HG02981 (cell line): ENCODE results near the gene TMEM41B.
A peak's percentile ranks its signal among the peaks of the same experiment; 100 is the strongest.
"Not testable (repeated sequence)": the region's sequence is repeated elsewhere in the genome, so short reads cannot be mapped to it uniquely, and the experiment has no call there.

ENCODE experiments used
- ATAC-seq: cut with Tn5 transposase; IDR thresholded peaks from one replicate; pipeline ENCODE4 v1.9.1; 2021; ENCODE audit warnings: mild to moderate bottlenecking, moderate library complexity; ENCODE audit not compliant: unreplicated experiment

TMEM41B gene

GRCh38 chr11:9314291-9315077, at the start of gene TMEM41B:
Gene TMEM41B, minus strand, starts transcription at chr11:9314593. Its CDS starts 152 bp downstream, at chr11:9314441.
- peak; percentile 96 for ATAC-seq

GRCh38 chr11:9362393-9362863, 48.0 kb upstream of the TMEM41B start:
- ATAC-seq: no peak

GRCh38 chr11:9360862-9361622, 46.6 kb upstream of the TMEM41B start:
- not testable (repeated sequence) for ATAC-seq

- no peak for ATAC-seq
These were observed 42.6 kb upstream of the TMEM41B start for GRCh38 chr11:9357041-9357440.

GRCh38 chr11:9351321-9351881, 37.0 kb upstream of the TMEM41B start:
- ATAC-seq: no peak

- not testable (repeated sequence) for ATAC-seq
These were observed 33.4 kb upstream of the TMEM41B start for GRCh38 chr11:9347779-9348178.

GRCh38 chr11:9347100-9347499, 32.7 kb upstream of the TMEM41B start:
- ATAC-seq: no peak

GRCh38 chr11:9344061-9344680, 29.8 kb upstream of the TMEM41B start:
- no peak for ATAC-seq

GRCh38 chr11:9341638-9342178, 27.3 kb upstream of the TMEM41B start:
- no peak for ATAC-seq

GRCh38 chr11:9332655-9333054, 18.3 kb upstream of the TMEM41B start:
- ATAC-seq: no peak

- no peak for ATAC-seq
These were observed 16.3 kb upstream of the TMEM41B start for GRCh38 chr11:9330387-9331384.

- ATAC-seq: no peak
These were observed 5.7 kb upstream of the TMEM41B start for GRCh38 chr11:9320047-9320446.

GRCh38 chr11:9319377-9320001, 5.1 kb upstream of the TMEM41B start:
- ATAC-seq: not testable (repeated sequence)

GRCh38 chr11:9318442-9319376, 4.3 kb upstream of the TMEM41B start:
- ATAC-seq: not testable (repeated sequence)

GRCh38 chr11:9316334-9316733, 1.9 kb upstream of the TMEM41B start:
- no peak for ATAC-seq

GRCh38 chr11:9315078-9315688, 790 bp upstream of the TMEM41B start:
- no peak for ATAC-seq

- ATAC-seq: peak; percentile 7
These were observed 624 bp downstream of the TMEM41B start for GRCh38 chr11:9313648-9314290.
